HG03066 (cell line): ENCODE results near the gene TRMT61A.

Experiments
- ATAC-seq: cut with Tn5 transposase; IDR thresholded peaks from one replicate; pipeline ENCODE4 v1.9.1; 2021; ENCODE audit warnings: low read depth; ENCODE audit not compliant: unreplicated experiment

The TRMT61A gene

DNA sequence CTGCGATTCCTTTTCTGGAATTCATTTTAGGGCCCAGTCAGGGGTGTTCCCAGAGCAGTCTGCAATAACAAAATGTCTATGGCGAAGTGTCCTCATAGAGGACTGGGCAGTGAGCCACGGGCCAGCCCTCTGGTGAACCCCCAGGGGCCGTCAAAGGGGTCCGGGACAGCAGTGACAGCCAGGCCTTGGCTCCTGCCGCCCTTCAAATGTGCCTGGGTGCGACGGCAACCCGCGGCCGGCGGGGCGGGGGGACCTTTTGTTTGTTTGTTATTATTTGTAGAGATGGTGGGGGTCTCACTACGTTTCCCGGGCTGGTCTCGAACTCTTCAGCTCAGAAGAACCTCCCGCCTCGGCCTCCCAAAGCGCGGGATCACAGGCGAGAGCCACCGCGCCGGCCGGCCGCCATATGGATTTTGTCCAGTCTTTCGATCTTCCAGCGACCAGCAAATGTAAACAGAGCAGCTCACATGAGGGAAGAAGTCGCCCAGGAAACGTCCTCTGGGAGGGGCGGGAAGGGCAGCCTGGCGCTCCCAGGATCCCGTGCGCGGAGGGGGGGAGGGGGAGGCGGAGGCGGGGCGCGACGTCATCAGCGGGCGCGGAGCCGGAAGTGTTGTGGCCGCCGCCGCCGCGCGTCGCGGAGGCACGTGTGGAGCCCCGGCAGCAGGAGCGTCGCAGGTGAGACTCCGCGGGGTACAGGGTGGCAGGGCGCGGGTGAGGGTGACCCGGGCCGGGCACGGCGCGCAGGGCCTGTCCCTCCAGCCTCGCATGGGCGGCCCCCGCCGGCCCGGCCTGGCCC lies at the start of gene TRMT61A:
TRMT61A (plus strand) TSS at position 610 of the 796 bp plus-strand sequence. CDS start 783 bp downstream, outside the sequence.
- ATAC-seq: peak; percentile 47

DNA sequence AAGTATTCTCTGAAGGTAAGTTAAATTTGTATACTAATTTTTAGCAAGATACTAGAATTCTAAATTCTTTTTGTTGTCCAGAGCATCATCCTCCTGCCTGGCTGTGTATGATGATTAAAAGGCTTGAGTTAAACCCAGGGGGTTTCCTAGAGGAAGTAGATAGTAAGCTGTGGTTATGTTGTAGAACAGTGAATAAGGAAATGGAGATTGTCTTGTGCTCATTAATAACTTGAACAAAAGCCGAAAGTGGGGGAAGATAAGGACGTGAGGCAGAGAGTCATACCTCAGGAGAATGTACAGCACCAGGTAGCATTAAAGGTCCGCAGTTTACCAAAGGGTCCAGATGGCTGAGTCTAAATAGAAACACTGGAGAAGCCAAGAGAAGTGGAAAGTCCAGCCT lies 48.4 kb upstream of the TRMT61A start:
- no peak for ATAC-seq

DNA sequence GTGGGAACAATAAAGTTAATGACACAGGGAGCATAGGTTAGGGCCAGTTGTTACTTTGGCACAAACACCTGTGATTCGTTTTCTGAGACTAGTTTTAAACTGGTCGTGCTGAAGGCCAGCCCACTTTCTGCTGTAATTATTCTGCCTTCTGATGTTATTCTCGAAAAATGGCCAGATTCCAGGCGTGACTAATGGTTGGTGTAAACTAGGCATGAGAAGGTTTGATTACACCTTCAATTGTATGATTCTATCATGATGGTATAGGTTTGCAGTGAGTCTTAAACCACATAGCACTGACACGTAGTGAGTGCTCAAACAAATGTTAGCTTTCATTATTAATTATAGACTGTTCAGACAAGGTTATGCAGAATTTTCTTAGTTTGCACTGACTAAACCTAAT lies 45.4 kb upstream of the TRMT61A start:
- ATAC-seq: no peak

DNA sequence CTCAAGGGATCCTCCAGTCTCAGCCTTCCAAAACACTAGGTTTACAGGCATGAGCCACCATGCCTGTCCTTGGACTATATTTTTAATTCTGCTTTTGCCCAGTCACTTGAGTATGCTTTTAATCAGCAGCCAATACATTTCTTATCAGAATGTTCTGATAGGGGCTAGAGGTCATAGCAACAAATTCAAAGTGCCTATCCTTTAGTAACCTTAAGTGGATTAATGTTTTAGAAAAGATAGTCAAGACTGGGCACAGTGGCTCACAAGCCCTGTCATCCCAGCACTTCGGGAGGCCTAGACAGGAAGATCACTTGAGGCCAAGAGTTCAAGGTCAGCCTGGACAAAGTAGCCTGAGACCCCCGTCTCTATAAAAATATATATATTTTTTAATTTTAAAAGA lies 43.5 kb upstream of the TRMT61A start:
- ATAC-seq: no peak

DNA sequence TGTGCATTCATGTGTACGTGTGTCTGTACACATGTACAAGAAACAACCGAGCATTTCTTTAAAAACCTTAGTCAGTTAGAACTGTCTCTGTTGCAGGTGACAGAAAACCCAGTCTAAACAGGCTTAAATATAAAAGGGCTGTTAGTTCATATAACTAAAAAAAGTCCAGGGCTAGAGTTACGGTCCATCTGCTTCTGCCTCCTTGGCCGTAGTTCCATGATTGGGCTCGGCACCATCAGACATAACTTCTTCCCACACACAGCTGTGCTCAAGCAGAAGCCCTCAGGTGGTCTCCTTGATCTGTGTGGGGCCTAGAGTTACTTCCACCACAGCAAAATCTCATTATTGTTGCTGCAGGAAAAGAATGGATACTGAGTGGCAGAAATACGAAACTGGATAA lies 40.9 kb upstream of the TRMT61A start:
- ATAC-seq: no peak

DNA sequence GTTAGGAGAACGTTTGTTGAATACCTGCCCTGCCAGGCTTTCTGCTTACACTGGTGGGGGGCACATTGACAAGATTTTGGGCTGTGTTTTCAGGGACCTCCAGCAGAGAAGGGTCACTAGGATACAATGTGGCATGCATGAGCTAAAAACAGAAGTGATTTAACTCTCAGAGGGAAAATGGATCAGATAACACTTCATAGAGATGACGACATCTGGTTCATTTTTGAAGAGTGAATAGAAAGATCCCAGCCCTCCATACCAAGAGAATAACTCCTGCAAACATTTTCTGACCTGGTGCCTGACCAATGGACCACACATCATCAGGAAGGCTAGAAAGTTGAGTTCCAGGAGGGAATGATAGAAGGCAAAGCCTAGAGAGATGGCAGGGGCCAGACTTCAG lies 40.0 kb upstream of the TRMT61A start:
- no peak for ATAC-seq

DNA sequence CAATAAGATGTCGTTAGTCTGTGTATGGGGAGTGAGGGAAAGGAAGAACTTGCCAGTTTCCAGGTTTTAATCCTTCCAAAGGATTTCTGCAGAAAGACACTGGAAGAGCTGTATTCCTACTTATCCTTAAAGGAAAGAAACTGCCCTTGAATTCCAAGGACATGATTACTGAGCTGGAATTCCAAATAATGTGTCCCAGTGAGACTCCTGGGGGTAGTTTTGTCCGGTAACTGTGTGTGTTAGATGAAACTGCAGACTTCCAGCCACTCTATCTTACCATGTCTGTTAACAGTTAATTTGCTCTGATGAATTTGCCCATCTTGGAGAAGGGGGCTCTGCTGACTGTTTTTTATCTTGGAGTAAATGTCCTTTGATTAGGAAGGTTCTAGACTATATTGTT lies 39.4 kb upstream of the TRMT61A start:
- no peak for ATAC-seq

DNA sequence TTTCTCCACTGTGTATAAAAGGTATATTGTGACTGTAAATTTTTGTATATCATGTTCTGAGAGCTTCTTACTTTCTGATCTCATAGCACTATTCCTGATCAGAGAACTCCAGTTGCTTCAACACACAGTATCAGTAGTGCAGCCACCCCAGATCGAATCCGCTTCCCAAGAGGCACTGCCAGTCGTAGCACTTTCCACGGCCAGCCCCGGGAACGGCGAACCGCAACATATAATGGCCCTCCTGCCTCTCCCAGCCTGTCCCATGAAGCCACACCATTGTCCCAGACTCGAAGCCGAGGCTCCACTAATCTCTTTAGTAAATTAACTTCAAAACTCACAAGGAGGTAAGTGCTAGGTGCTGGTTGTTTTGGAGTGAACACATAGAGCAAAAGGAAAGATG lies 37.3 kb upstream of the TRMT61A start:
- no peak for ATAC-seq

DNA sequence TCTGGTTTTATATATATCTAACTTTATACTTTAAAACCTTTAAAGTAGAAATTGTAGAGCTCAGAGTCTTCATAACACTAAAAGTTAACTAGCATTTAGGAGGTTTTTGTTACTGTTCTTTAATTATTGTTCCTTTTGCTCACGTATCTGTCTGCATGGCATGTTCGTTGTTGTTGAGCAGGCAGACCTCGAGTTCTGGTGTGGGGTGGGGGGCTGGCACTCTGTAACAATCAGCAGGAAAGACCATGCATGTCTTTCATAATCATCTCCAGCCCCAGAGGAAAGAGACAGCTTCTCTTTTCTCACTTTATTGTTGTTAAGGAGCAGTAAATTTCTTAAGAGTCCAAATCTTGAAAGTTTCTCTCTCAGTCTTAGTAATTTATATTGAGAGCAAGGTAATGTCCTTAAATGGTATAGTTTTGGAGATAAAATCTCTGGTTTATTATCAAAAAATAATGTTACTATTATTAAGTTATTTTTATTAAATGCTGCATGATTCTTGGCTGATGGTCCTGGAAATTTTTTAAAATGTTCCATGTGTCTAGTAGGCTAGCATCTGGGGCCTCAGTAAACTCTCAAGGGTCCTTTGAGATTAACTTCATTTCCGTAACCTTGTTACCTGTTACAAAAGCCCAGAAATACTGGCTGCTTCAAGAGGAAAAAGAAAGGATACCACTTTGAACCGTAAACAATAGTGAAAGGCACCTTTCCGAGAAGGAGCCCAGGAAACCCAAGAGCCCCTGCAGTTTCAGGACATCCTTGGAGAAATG lies 36.7 kb upstream of the TRMT61A start:
- no peak for ATAC-seq

DNA sequence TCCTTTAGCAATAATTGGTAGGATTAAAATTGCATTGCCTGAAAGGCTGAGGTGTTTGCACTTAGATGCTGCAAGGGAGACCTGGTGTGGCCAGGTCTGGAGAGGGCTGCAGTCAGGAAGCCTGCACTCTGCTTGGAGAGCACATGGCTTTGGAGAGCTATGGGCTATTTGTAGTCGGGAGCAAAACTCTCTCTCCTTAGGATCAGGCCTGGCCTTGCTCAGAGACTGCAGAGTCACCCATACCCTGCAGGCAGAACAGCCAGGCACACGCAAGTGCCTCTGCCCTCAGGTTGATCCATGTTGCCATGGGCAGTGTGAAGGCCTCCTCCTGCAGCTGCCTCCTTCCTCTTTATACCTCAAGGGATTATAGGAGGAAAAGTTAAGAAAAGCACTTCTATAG lies 33.1 kb upstream of the TRMT61A start:
- ATAC-seq: no peak

DNA sequence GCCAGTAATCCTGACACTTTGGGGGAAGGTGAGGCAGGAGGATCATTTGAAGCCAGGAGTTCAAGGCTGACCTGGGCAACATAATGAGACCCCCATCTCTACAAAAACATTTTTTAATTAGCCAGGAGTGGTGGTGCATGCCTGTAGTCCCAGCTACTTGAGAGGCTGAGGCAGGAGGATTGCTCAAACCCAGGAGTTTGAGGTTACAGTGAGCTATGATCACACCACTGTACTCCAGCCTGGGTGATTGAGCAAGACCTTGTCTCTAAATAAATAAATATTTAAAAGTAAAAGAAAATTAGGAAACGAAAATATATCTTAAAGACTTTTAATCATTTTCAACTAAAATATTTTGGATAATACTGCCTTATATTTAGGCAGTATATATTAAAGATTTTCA lies 32.2 kb upstream of the TRMT61A start:
- no peak for ATAC-seq

DNA sequence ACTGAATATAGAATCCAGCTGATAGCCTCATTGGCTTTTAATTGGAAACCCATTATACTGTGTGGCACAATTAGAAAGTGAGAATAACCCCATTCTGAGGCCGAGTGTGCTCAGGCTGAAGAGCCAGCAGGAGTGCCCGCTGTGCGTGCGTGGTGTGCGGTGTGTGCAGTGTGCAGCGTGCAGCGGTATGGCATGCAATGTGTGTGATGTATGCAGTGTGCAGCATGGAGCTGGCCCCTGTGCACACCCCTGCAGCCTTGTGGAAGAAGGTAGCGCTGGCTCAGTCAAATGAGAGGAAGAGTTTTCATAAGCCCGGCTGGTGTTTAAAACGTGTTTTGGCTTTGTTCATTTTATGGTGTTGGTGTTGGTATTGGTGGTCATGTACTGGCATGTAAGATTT lies 29.3 kb upstream of the TRMT61A start:
- no peak for ATAC-seq

DNA sequence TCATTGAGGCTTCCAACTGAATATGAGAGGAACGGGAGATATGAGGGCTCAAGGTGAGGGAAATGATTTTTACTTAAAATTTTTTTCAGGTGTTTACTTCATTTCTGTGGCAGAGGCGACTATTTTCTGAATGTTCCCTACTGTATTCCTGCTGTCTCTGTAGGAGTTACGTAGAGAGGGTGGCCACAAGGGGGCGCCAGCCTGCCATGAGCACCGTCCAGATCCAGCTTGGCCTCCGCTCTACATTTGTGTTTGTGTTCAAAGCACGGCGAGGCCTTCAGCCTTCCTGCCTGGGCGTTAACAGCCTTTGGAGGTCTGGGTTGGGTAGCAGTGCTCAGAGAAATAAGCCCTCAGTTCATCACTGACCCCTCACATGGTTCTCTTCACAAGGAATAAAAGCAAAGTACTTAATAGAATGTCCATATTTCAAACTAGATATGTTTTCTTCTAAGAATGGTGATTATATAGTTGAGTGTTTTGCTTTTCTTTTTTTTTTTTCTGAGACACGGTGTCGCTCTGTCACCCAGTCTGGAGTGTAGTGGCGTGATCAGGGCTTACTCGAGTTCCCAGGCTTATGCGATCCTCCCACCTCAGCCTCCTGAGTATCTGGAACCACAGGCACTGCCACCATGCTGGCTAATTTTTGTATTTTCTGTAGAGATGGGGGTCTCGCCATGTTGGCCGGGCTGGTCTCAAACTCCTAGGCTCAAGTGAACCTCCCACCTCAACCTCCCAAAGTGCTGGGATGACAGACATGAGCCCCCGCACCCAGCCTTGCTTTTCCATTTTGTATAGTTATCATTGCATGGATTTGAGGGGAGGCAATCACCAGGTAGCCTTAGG lies 28.6 kb upstream of the TRMT61A start:
- ATAC-seq: no peak

DNA sequence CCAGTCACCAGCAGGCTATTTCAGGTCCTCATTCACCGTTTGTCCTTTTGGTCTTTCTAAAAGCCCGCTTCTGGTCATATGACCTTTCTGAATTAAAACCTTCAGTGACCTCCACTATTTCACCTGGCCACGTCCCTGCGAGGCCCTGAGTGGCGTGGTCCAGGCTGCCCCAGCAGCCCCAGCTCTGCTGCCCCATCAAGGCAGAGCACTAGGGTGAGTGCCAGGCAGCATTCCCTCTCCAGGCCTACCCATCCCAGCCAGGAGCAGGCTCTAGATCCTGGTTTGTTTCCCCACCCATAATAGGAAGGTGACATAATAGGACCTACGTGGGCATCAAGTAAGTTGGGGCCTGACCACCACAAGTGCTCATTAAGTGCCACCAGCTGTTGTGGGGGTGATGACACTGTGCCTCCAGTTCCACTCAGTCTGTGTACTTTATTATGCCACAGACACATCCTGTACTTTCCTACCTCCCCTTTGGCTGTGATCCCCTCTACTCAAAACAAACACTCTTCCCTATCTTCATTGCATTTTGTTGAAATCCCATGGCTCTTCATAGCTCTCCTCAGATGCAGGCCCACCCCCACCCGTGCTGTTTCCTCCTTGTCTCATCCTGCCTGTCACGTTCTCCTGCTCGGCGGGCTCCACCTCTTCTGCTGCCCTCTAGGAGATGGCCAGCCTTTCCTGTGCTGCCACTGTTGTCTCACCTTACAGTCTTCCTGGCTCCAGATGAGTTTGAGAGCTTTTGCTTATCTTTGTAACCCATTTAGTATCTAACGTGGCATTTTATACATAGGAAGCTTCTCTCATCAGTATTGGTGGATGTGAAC lies 27.7 kb upstream of the TRMT61A start:
- no peak for ATAC-seq

DNA sequence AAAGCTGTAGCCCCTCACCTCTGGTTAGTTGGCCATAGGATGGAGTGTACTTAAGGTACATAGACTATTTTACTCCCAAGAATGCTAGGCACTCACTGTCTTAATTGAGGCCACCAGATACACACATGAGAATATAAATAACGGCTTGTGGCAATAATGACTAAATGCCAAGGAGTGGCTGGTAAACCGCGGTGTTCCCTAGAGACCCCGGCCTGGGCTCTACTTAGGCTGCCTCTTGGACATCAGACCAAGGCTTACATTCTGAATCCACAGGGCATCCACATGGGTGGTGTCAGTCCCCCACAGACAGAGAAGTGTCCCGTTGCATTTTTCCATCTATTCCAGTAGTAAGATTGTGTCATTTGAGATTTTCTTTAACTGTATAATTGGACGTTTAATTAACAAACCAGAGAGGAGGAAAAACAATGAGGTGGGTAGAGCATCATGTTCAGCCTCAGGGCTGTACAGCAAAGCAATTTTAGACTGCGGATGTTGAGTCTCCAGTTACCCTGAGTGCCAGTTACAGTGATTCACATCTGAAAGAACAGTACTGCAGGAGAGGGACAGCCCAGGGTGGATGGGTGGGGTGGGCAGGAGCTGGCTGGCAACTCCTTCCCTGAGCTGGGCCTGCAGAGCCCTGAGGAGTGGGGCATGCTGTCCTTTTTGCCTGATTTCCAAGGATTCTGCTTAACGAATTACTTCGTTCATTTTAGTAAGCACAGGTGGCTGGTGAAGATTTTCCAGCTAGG lies 26.9 kb upstream of the TRMT61A start:
- ATAC-seq: no peak

DNA sequence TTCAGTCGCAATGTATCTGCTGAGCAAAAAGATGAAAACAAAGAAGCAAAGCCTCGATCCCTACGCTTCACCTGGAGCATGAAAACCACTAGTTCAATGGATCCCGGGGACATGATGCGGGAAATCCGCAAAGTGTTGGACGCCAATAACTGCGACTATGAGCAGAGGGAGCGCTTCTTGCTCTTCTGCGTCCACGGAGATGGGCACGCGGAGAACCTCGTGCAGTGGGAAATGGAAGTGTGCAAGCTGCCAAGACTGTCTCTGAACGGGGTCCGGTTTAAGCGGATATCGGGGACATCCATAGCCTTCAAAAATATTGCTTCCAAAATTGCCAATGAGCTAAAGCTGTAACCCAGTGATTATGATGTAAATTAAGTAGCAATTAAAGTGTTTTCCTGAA lies 26.1 kb upstream of the TRMT61A start:
- ATAC-seq: no peak

DNA sequence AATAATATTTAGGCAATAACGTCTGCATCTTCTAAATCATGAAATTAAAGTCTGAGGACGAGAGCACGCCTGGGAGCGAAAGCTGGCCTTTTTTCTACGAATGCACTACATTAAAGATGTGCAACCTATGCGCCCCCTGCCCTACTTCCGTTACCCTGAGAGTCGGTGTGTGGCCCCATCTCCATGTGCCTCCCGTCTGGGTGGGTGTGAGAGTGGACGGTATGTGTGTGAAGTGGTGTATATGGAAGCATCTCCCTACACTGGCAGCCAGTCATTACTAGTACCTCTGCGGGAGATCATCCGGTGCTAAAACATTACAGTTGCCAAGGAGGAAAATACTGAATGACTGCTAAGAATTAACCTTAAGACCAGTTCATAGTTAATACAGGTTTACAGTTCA lies 25.7 kb upstream of the TRMT61A start:
- ATAC-seq: no peak

DNA sequence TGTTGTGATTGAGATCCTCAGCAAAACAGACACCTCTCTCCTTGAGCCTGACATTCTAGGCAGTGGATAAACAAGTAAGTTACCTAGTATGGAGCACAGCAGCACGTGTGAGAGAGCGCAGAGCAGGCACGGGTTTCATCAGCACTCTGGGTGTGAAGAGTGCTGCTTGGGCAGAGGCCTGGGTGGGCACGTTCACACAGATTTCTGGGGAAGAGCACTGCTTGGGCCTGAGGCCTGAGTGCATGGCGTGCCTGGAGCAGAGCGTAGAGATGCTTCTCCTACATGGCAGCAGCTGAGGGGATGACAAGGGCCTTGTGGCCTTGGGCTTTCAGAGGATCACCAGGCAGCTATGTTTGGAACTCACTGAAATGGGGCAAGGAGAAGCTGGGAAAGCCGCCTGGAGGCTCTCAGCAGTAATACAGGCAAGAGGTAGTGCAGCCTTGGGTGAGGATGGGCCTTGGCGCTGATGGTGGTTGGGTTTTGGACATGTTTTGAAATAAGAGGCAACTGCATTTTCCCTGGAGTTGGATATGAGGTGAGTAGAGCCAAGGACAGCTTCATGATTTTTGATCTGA lies 23.9 kb upstream of the TRMT61A start:
- ATAC-seq: no peak

DNA sequence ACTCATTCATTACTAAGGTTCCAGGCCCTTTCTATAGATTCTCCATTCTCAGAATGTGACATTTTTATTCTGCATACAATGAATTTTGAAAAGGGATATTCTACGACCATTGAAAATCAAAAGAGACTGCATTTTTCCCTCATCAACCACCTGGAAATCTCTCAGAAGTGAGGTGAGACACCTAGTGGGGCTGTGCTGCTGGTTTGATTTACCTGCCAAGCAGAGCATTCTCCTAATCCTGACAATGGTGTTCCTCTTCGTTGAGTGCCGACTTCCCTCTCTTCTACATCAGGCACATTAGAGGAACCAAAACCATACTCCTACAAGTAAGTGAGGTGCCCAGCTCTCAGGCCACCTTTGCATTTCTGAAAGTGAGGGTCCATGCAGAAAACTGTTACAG lies 21.2 kb upstream of the TRMT61A start:
- no peak for ATAC-seq
